ENCODE data around the gene IL36G. TPM values are rescaled to one million over a fixed set of nuclear protein-coding genes. Genes with fewer than 3 reads are reported as not detected.

The IL36G gene
- total and polyA plus RNA-seq, 2 donors (not counting 1 experiment from before 2014, with no cell fraction given) = not detected

GRCh38 chr2:112962308-112963175 is 15.3 kb upstream of the IL36G start:
- Histone ChIP-seq H3K79me2 (ENCODE audit: control insufficient read depth, insufficient read depth, low read length) (no peaks in the 10 kb centered on the region), H3K27me3 (ENCODE audit: control insufficient read depth, insufficient read depth, low read length) (peaks cover 5% of the 10 kb centered on the region), H2AFZ (ENCODE audit: low read length) (no peak overlapping the region), H3K9ac (ENCODE audit: insufficient read depth, low read length) (no peak overlapping the region), H3K4me3 (replicated peaks in 1 of 4; ENCODE audit: control extremely low read depth in 1 of 4, insufficient read depth in 1 of 4, low read depth in 3 of 4, low read length in 4 of 4) (no peak overlapping the region), H3K36me3 (ENCODE audit: control insufficient read depth, insufficient read depth, low read length) (no peaks in the 10 kb centered on the region), H3K27ac (ENCODE audit: insufficient read depth, low read length) (no peak overlapping the region), H4K20me1 (ENCODE audit: control insufficient read depth, extremely low read depth, insufficient read depth, low read length) (no peaks in the 10 kb centered on the region), H3K4me1 (ENCODE audit: control insufficient read depth, extremely low read depth, insufficient read depth, low read length) (no peaks in the 10 kb centered on the region), H3K4me2 (ENCODE audit: extremely low read depth, insufficient read depth, low read length) (no peak overlapping the region), H3K9me3 (ENCODE audit: control insufficient read depth, insufficient read depth, low read depth, low read length) (no peaks in the 10 kb centered on the region)
- no peak for DNase-seq (ENCODE audit: low read depth in 2 of 2)
- TF ChIP-seq EZH2 (IDR thresholded peaks at IDR 0.05; ENCODE audit: low read length, missing control alignments) = no peak
- TF ChIP-seq CTCF (conservative IDR thresholded peaks at IDR 0.05 in 1 of 2, IDR thresholded peaks at IDR 0.05 in 1 of 2; ENCODE audit: low read depth in 1 of 2, low read length in 2 of 2) = no peak

GRCh38 chr2:112967023-112967422 is 10.8 kb upstream of the IL36G start:
- TF ChIP-seq EZH2 (IDR thresholded peaks at IDR 0.05; ENCODE audit: low read length, missing control alignments) (no peak), CTCF (conservative IDR thresholded peaks at IDR 0.05 in 1 of 2, IDR thresholded peaks at IDR 0.05 in 1 of 2; ENCODE audit: low read depth in 1 of 2, low read length in 2 of 2) (no peak)
- peaks cover 4% of the 10 kb centered on the region for H3K27me3 ChIP-seq (ENCODE audit: control insufficient read depth, insufficient read depth, low read length)

GRCh38 chr2:112972423-112973086 is 5.3 kb upstream of the IL36G start:
- TF ChIP-seq CTCF (conservative IDR thresholded peaks at IDR 0.05 in 1 of 2, IDR thresholded peaks at IDR 0.05 in 1 of 2; ENCODE audit: low read depth in 1 of 2, low read length in 2 of 2) = no peak
- no peak for TF ChIP-seq EZH2 (IDR thresholded peaks at IDR 0.05; ENCODE audit: low read length, missing control alignments)
- H3K9ac ChIP-seq (ENCODE audit: insufficient read depth, low read length) = no peak overlapping the region

More at GRCh38 chr2:112967023-112967422, 10.8 kb upstream of the IL36G start:
- Histone ChIP-seq H3K4me2 (ENCODE audit: extremely low read depth, insufficient read depth, low read length) (no peak overlapping the region), H4K20me1 (ENCODE audit: control insufficient read depth, extremely low read depth, insufficient read depth, low read length) (no peaks in the 10 kb centered on the region), H3K9ac (ENCODE audit: insufficient read depth, low read length) (no peak overlapping the region), H3K4me3 (replicated peaks in 1 of 4; ENCODE audit: control extremely low read depth in 1 of 4, insufficient read depth in 1 of 4, low read depth in 3 of 4, low read length in 4 of 4) (no peak overlapping the region), H3K79me2 (ENCODE audit: control insufficient read depth, insufficient read depth, low read length) (no peaks in the 10 kb centered on the region), H3K36me3 (ENCODE audit: control insufficient read depth, insufficient read depth, low read length) (no peaks in the 10 kb centered on the region), H3K9me3 (ENCODE audit: control insufficient read depth, insufficient read depth, low read depth, low read length) (no peaks in the 10 kb centered on the region), H2AFZ (ENCODE audit: low read length) (no peak overlapping the region), H3K4me1 (ENCODE audit: control insufficient read depth, extremely low read depth, insufficient read depth, low read length) (no peaks in the 10 kb centered on the region), H3K27ac (ENCODE audit: insufficient read depth, low read length) (no peak overlapping the region)
- DNase-seq (ENCODE audit: low read depth in 2 of 2) = no peak

More at GRCh38 chr2:112972423-112973086, 5.3 kb upstream of the IL36G start:
- H3K27ac ChIP-seq (ENCODE audit: insufficient read depth, low read length) = no peak overlapping the region
- no peaks in the 10 kb centered on the region for H3K9me3 ChIP-seq (ENCODE audit: control insufficient read depth, insufficient read depth, low read depth, low read length)
- H2AFZ ChIP-seq (ENCODE audit: low read length) = no peak overlapping the region
- peaks cover 6% of the 10 kb centered on the region for H3K27me3 ChIP-seq (ENCODE audit: control insufficient read depth, insufficient read depth, low read length)
- H4K20me1 ChIP-seq (ENCODE audit: control insufficient read depth, extremely low read depth, insufficient read depth, low read length) = no peaks in the 10 kb centered on the region
- H3K4me3 ChIP-seq (replicated peaks in 1 of 4; ENCODE audit: control extremely low read depth in 1 of 4, insufficient read depth in 1 of 4, low read depth in 3 of 4, low read length in 4 of 4) = no peak overlapping the region
- no peaks in the 10 kb centered on the region for H3K4me1 ChIP-seq (ENCODE audit: control insufficient read depth, extremely low read depth, insufficient read depth, low read length)
- no peaks in the 10 kb centered on the region for H3K36me3 ChIP-seq (ENCODE audit: control insufficient read depth, insufficient read depth, low read length)
- no peaks in the 10 kb centered on the region for H3K79me2 ChIP-seq (ENCODE audit: control insufficient read depth, insufficient read depth, low read length)
- DNase-seq (ENCODE audit: low read depth in 2 of 2) = no peak
- H3K4me2 ChIP-seq (ENCODE audit: extremely low read depth, insufficient read depth, low read length) = no peak overlapping the region
